GM19452 (cell line): ENCODE data around the gene TCEAL6.
"Not testable (repeated sequence)": the region's sequence is repeated elsewhere in the genome, so short reads cannot be mapped to it uniquely, and the experiment has no call there.

Source experiments
- ATAC-seq: cut with Tn5 transposase; IDR thresholded peaks from one replicate; pipeline ENCODE4 v1.9.1; 2021; ENCODE audit not compliant: unreplicated experiment

Gene TCEAL6

GRCh38 chrX:102142274-102142673 lies at the start of gene TCEAL6:
Gene TCEAL6 (minus strand): TSS chrX:102142481.
- ATAC-seq: not testable (repeated sequence)

- ATAC-seq: no peak
Observed at GRCh38 chrX:102185967-102186720, 43.9 kb upstream of the TCEAL6 start.

GRCh38 chrX:102155806-102156179 lies 13.5 kb upstream of the TCEAL6 start, which contains the start of gene BEX5:
Gene BEX5 (minus strand): TSS chrX:102155977. CDS start chrX:102154265, 1,712 bp downstream.
- ATAC-seq: peak; percentile 95

- peak; percentile 26 for ATAC-seq
Observed at GRCh38 chrX:102154900-102155805, 12.9 kb upstream of the TCEAL6 start.

GRCh38 chrX:102154218-102154860 lies 12.1 kb upstream of the TCEAL6 start:
- ATAC-seq: no peak

GRCh38 chrX:102141631-102142030 lies 650 bp downstream of the TCEAL6 start:
- ATAC-seq: not testable (repeated sequence)

GRCh38 chrX:102140876-102141275 lies 1.4 kb downstream of the TCEAL6 start:
- ATAC-seq: not testable (repeated sequence)

GRCh38 chrX:102138064-102138463 lies 4.2 kb downstream of the TCEAL6 start:
- ATAC-seq: no peak

- ATAC-seq: no peak
Observed at GRCh38 chrX:102129473-102129872, 12.8 kb downstream of the TCEAL6 start.

- no peak for ATAC-seq
Observed at GRCh38 chrX:102126863-102127262, 15.4 kb downstream of the TCEAL6 start.

GRCh38 chrX:102126080-102126818 lies 16.0 kb downstream of the TCEAL6 start:
- not testable (repeated sequence) for ATAC-seq

GRCh38 chrX:102125436-102125835 lies 16.8 kb downstream of the TCEAL6 start, which contains the start of gene TCEAL2:
Gene TCEAL2 (plus strand): TSS chrX:102125679. CDS start chrX:102126831, 1,152 bp downstream.
- ATAC-seq: not testable (repeated sequence)

GRCh38 chrX:102125014-102125413 lies 17.3 kb downstream of the TCEAL6 start:
- not testable (repeated sequence) for ATAC-seq

- no peak for ATAC-seq
Observed at GRCh38 chrX:102115748-102116147, 26.5 kb downstream of the TCEAL6 start.

GRCh38 chrX:102113367-102113766 lies 28.9 kb downstream of the TCEAL6 start:
- ATAC-seq: no peak
